Measurements from ENCODE around the gene HNF1A.
"Not testable (repeated sequence)": the region's sequence is repeated elsewhere in the genome, so short reads cannot be mapped to it uniquely, and the experiment has no call there.

HNF1A gene

GRCh38 chr12:120943482-120943881 lies 34.9 kb upstream of the HNF1A start:
- DNase-seq (no peak), ATAC-seq (replicated peaks) (no peak)
- peaks cover 1 to 4% of the 10 kb centered on the region in 2 donors for H3K4me1 Mint-ChIP-seq (ENCODE audit: low read depth in 2 of 2)
- H3K36me3 Mint-ChIP-seq (ENCODE audit: insufficient read depth) = no peaks in the 10 kb centered on the region
- H3K4me3 Mint-ChIP-seq = no peak overlapping the region
- H3K27ac Mint-ChIP-seq = no peak overlapping the region
- H3K9me3 Mint-ChIP-seq = no peaks in the 10 kb centered on the region
- peaks cover 5 to 22% of the 10 kb centered on the region in 2 donors for H3K27me3 Mint-ChIP-seq

GRCh38 chr12:120944645-120945217 lies 33.6 kb upstream of the HNF1A start:
- DNase-seq = peak; percentile 49 to 60 (median 50)

DNA sequence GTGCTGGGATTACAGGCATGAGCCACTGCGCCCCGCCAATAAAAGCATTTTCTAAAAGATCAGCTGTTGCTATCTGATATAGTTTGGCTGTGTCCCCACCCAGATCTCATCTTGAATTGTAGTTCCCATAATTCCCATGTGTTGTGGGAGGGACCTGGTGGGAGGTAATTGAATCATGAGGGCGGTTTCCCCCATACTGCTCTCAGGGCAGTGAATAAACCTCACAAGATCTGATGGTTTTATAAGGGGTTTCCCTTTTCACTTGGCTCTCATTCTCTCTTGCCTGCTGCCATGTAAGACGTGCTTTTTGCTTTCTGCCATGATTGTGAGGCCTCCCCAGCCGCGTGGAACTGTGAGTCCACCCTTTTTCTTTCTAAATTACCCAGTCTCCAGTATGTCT lies 32.8 kb upstream of the HNF1A start:
- H3K36me3 Mint-ChIP-seq (ENCODE audit: insufficient read depth); H3K9me3 Mint-ChIP-seq; H3K4me1 Mint-ChIP-seq (ENCODE audit: low read depth in 2 of 2); H3K27ac Mint-ChIP-seq; DNase-seq; H3K4me3 Mint-ChIP-seq; ATAC-seq (replicated peaks): not testable (repeated sequence)
- peaks cover 0 to 13% of the 10 kb centered on the region in 2 donors for H3K27me3 Mint-ChIP-seq

More at GRCh38 chr12:120944645-120945217, 33.6 kb upstream of the HNF1A start:
- peak; percentile 52 for ATAC-seq (replicated peaks)
- Mint-ChIP-seq H3K27me3 (peaks cover 0 to 14% of the 10 kb centered on the region in 2 donors), H3K4me1 (ENCODE audit: low read depth in 2 of 2) (peaks cover 1 to 4% of the 10 kb centered on the region in 2 donors), H3K36me3 (ENCODE audit: insufficient read depth) (no peaks in the 10 kb centered on the region), H3K9me3 (no peaks in the 10 kb centered on the region), H3K4me3 (no peak overlapping the region), H3K27ac (no peak overlapping the region)

DNA sequence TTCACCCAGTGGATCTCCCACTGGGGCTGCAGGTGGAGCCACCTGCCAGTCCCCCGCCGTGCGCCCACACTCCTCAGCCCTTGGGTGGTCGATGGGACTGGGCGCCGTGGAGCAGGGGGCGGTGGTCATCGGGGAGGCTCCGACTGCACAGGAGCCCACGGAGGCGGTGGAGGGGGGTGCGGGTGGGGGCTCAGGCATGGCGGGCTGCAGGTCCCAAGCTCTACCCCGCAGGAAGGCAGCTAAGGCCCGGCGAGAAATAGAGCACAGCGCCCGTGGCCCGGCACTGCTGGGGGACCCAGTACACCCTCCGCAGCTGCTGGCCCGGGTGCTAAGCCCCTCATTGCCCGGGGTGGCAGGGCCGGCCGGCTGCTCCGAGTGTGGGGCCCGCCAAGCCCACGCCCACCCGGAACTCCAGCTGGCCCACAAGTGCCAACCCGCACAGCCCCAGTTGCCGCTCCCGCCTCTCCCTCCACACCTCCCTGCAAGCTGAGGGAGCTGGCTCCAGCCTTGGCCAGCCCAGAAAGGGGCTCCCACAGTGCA lies 28.0 kb upstream of the HNF1A start:
- H3K36me3 Mint-ChIP-seq (ENCODE audit: insufficient read depth); H3K27ac Mint-ChIP-seq; DNase-seq; H3K9me3 Mint-ChIP-seq; H3K4me3 Mint-ChIP-seq; H3K4me1 Mint-ChIP-seq (ENCODE audit: low read depth in 2 of 2); ATAC-seq (replicated peaks); H3K27me3 Mint-ChIP-seq: not testable (repeated sequence)

GRCh38 chr12:120950807-120951206 lies 27.5 kb upstream of the HNF1A start:
- no peaks in the 10 kb centered on the region for H3K4me1 Mint-ChIP-seq (ENCODE audit: low read depth in 2 of 2)
- no peak for ATAC-seq (replicated peaks)
- H3K27me3 Mint-ChIP-seq = no peaks in the 10 kb centered on the region
- H3K9me3 Mint-ChIP-seq = no peaks in the 10 kb centered on the region
- H3K36me3 Mint-ChIP-seq (ENCODE audit: insufficient read depth) = no peaks in the 10 kb centered on the region
- no peak overlapping the region for H3K4me3 Mint-ChIP-seq
- no peak for DNase-seq
- H3K27ac Mint-ChIP-seq = no peak overlapping the region

- H3K27ac Mint-ChIP-seq = no peak overlapping the region
- ATAC-seq (replicated peaks) = no peak
- H3K4me1 Mint-ChIP-seq (ENCODE audit: low read depth in 2 of 2) = peaks cover 6 to 8% of the 10 kb centered on the region in 2 donors
- no peak for DNase-seq
- no peak overlapping the region for H3K4me3 Mint-ChIP-seq
- no peaks in the 10 kb centered on the region for H3K36me3 Mint-ChIP-seq (ENCODE audit: insufficient read depth)
- H3K9me3 Mint-ChIP-seq = no peaks in the 10 kb centered on the region
- H3K27me3 Mint-ChIP-seq = peaks cover 8 to 11% of the 10 kb centered on the region in 2 donors
Measured at GRCh38 chr12:120955232-120955631, 23.1 kb upstream of the HNF1A start.

DNA sequence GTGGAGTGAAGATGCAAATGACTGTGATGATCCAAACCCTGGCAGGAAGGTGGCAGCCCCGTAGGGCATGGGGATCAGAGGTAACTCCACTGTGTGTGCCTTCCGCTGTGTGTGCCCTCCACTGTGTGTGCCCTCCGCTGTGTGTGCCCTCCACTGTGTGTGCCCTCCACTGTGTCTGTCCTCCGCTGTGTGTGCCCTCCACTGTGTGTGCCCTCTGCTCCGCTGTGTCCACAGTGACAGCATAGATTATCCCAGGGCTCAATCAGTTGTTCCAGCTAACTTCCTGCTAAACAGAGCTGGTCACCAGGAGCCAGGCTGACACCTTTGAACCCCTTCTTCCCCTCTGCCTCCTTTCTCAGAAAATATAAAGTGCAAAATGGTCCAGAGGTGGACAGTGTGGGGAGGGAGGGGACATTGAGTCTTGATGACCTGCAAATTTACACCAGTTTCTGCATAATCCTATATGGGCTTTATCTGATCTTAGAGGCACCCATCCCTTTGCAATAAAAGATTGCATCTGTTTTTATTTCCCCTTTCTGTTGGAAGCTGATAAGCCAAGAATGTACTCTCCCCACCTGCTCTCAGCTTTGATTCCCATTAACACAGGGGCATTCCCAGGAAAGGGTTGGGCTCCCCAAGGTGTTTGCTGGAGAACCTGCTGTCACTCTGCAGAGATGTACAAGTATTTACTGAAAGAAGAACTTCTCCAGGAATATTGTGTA lies 21.6 kb upstream of the HNF1A start:
- Mint-ChIP-seq H3K27ac (no peak overlapping the region), H3K36me3 (ENCODE audit: insufficient read depth) (no peaks in the 10 kb centered on the region), H3K27me3 (peaks cover 8 to 11% of the 10 kb centered on the region in 2 donors), H3K4me1 (ENCODE audit: low read depth in 2 of 2) (peaks cover 6 to 8% of the 10 kb centered on the region in 2 donors), H3K9me3 (no peaks in the 10 kb centered on the region), H3K4me3 (no peak overlapping the region)
- DNase-seq (no peak), ATAC-seq (replicated peaks) (no peak)

DNA sequence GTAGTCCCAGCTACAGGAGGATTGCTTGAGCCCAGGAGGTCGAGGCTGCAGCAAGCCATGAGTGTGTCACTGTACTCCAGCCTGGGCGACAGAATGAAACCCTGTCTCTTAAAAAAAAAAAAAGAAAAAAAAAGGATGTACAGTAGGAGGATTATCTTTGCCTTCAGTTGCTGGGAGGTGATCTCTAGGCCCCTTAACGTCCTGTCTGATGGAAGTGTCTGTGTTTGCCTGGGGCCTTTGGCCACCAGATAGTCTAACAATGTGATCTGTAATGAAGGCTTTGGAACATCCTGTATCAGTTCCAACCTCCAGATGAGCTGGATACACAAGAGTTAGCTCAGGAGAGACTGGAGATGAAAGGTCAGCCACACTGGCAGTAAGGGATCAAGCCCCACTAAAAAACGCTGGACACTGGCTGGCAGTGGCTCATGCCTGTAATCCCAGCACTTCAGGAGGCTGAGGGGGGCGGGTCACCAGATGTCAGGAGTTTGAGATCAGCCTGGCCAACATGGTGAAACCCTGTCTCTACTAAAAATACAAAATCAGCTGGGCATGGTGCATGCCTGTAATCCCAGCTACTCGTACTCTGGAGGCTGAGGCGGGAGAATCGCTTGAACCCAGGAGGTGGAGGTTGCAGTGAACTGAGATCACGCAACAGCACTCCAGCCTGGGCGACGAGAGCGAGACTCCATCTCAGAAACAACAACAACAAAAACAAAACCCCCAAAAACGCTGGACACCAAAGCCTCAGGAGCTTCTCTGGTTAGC lies 19.0 kb upstream of the HNF1A start:
- no peak for ATAC-seq (replicated peaks)
- H3K4me3 Mint-ChIP-seq = peak overlapping the region; percentile 1 to 72
- H3K9me3 Mint-ChIP-seq = no peaks in the 10 kb centered on the region

DNA sequence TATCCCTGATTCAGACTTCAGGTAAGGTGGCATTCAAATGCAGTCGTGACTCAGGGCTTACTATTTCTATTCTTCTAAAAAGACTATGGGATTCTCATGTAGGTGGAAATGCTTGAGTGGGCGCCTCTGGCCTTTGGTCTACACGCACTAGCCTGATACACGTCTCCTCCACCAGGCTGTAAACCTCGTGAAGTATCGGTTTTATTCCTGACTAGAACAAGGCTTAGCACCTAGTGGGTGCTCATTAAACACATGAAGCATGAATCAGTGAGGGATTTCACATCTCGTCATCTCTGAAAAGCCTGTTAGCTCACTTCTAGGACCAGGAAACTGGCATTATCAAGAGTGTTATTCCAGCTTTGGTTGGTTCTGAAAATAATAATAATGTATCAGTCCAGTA lies 17.7 kb upstream of the HNF1A start:
- peak overlapping the region in 1 of 2 donors; percentile 88 for H3K27ac Mint-ChIP-seq
- peak overlapping the region in 1 of 2 donors; percentile 72 for H3K4me3 Mint-ChIP-seq
- ATAC-seq (replicated peaks) = no peak
- DNase-seq = no peak
- H3K36me3 Mint-ChIP-seq (ENCODE audit: insufficient read depth) = peaks cover 2% of the 10 kb centered on the region
- H3K4me1 Mint-ChIP-seq (ENCODE audit: low read depth in 2 of 2) = peaks cover 6 to 8% of the 10 kb centered on the region in 2 donors
- H3K9me3 Mint-ChIP-seq = no peaks in the 10 kb centered on the region
- peaks cover 8 to 11% of the 10 kb centered on the region in 2 donors for H3K27me3 Mint-ChIP-seq

More for the DNA sequence above, 19.0 kb upstream of the HNF1A start:
- H3K4me1 Mint-ChIP-seq (ENCODE audit: low read depth in 2 of 2) = peaks cover 6 to 8% of the 10 kb centered on the region in 2 donors
- no peak for DNase-seq
- peaks cover 8 to 11% of the 10 kb centered on the region in 2 donors for H3K27me3 Mint-ChIP-seq
- H3K36me3 Mint-ChIP-seq (ENCODE audit: insufficient read depth) = no peaks in the 10 kb centered on the region
- H3K27ac Mint-ChIP-seq = peak overlapping the region; percentile 41 to 88

- Mint-ChIP-seq H3K4me1 (ENCODE audit: low read depth in 2 of 2) (peaks cover 6 to 8% of the 10 kb centered on the region in 2 donors), H3K27ac (no peak overlapping the region), H3K9me3 (no peaks in the 10 kb centered on the region), H3K36me3 (ENCODE audit: insufficient read depth) (peaks cover 2% of the 10 kb centered on the region), H3K4me3 (no peak overlapping the region), H3K27me3 (peaks cover 4 to 5% of the 10 kb centered on the region in 2 donors)
- DNase-seq = no peak
- no peak for ATAC-seq (replicated peaks)
Measured at GRCh38 chr12:120961604-120962531, 16.5 kb upstream of the HNF1A start.

- no peak overlapping the region for H3K27ac Mint-ChIP-seq
- ATAC-seq (replicated peaks) (no peak), DNase-seq (no peak)
- H3K27me3 Mint-ChIP-seq = no peaks in the 10 kb centered on the region
- H3K4me3 Mint-ChIP-seq = no peak overlapping the region
- peaks cover 6 to 8% of the 10 kb centered on the region in 2 donors for H3K4me1 Mint-ChIP-seq (ENCODE audit: low read depth in 2 of 2)
- H3K36me3 Mint-ChIP-seq (ENCODE audit: insufficient read depth) = peaks cover 2% of the 10 kb centered on the region
- no peaks in the 10 kb centered on the region for H3K9me3 Mint-ChIP-seq
Measured at GRCh38 chr12:120962532-120963020, 15.8 kb upstream of the HNF1A start.

DNA sequence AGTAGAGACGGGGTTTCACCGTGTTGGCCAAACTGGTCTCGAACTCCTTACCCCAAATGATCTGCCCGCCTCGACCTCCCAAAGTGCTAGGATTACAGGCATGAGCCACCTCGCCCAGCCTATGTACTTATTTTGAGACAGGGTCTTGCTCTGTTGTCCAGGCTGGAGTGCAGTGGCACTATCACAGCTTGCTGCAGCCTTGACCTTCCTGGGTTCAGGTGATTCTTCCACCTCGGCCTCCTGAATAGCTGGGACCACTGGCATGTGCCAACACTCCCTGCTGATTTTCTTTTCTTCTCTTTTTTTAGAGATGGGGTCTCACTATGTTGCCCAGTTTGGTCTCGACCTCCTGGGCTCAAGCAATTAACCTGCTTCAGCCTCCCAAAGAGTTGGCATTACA lies 14.0 kb upstream of the HNF1A start:
- DNase-seq (no peak), ATAC-seq (replicated peaks) (no peak)
- Mint-ChIP-seq H3K4me3 (no peak overlapping the region), H3K4me1 (ENCODE audit: low read depth in 2 of 2) (peaks cover 6 to 8% of the 10 kb centered on the region in 2 donors), H3K27me3 (no peaks in the 10 kb centered on the region), H3K36me3 (ENCODE audit: insufficient read depth) (peaks cover 2% of the 10 kb centered on the region), H3K9me3 (no peaks in the 10 kb centered on the region), H3K27ac (no peak overlapping the region)
